HCT116 (cell line): ENCODE results near the gene NOL11.

Experiments used
- CEBPB ChIP-seq: IDR thresholded peaks from 2 replicates; pipeline ENCODE4 v1.6.1; 2012; ENCODE audit warnings: low read depth
- EZH2 ChIP-seq: fragments of 200-600 bp; sonication (generic); IDR thresholded peaks from 2 replicates; pipeline ENCODE4 v1.6.1; 2017; ENCODE audit warnings: antibody characterized with exemption, mixed run types
- EZH2phosphoT487 ChIP-seq: fragments of 200-600 bp; IDR thresholded peaks from 2 replicates; pipeline ENCODE4 v1.6.1; 2018; ENCODE audit warnings: antibody characterized with exemption, borderline replicate concordance
- JUND ChIP-seq: IDR thresholded peaks from 2 replicates; pipeline ENCODE4 v1.6.1; 2012
- MAX ChIP-seq: IDR thresholded peaks from 2 replicates; pipeline ENCODE4 v1.6.1; 2012
- POLR2A ChIP-seq: IDR thresholded peaks from 2 replicates; pipeline ENCODE4 v1.7.0; 2011; ENCODE audit warnings: borderline replicate concordance; ENCODE audit not compliant: insufficient read depth, insufficient read length; ENCODE audit errors: extremely low read depth
- POLR2AphosphoS5 ChIP-seq: IDR thresholded peaks from 2 replicates; pipeline ENCODE4 v1.6.1; 2011; ENCODE audit warnings: mild to moderate bottlenecking, low read depth, low read length, moderate library complexity
- RAD21 ChIP-seq: IDR thresholded peaks from 2 replicates; pipeline ENCODE4 v1.6.1; 2012; ENCODE audit warnings: low read depth, mild to moderate bottlenecking
- REST ChIP-seq: IDR thresholded peaks from 2 replicates; pipeline ENCODE4 v1.6.1; 2012; ENCODE audit warnings: low read depth
- SIN3A ChIP-seq: IDR thresholded peaks from 2 replicates; pipeline ENCODE4 v1.6.1; 2012; ENCODE audit warnings: low read depth
- SP1 ChIP-seq: IDR thresholded peaks from 2 replicates; pipeline ENCODE4 v1.6.1; 2012; ENCODE audit warnings: low read depth
- SRF ChIP-seq: IDR thresholded peaks from 2 replicates; pipeline ENCODE4 v1.6.1; 2012; ENCODE audit warnings: low read depth
- ZNF274 ChIP-seq: fragments of 200-500 bp; sonication (Bioruptor generic); IDR thresholded peaks from 2 replicates; pipeline ENCODE4 v1.6.1; 2014; ENCODE audit warnings: mild to moderate bottlenecking, low read depth, low read length, inconsistent platforms
- TF ChIP-seq, protein P1 (sequence below), 3 experiments: fragments of 200-600 bp in 1 of 3; sonication (generic) in 1 of 3; IDR thresholded peaks in 2 of 3; conservative IDR thresholded peaks in 1 of 3; 2 replicates each; pipeline ENCODE4 v1.5.1; 2012 to 2017; ENCODE audit warnings: low read depth in 2 of 3, low read length in 2 of 3, antibody characterized with exemption in 1 of 3, borderline replicate concordance in 1 of 3, control low read depth in 1 of 3, mild to moderate bottlenecking in 1 of 3, mixed read lengths in 1 of 3, mixed run types in 1 of 3, moderate library complexity in 1 of 3; ENCODE audit not compliant: insufficient read depth in 1 of 3

DNA sequence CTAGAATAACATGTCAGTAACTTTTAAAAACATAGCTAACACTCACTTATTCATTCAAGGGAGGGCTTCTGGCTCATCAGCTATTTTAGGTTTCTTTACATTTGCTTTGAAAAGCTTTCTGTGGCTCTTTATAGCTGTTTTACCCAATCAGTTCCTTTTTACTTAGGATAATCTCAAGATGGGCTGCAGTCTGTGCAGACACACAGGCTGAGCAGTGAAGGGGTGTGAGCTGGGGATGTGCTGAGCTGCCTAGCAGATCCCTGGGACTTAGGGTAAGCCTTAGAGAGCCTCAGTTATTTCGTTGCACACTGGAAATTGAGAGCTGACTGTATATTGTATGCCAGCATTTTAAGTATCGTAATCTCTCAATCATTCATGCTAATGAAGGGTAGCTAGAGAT lies 30.2 kb upstream of the NOL11 start:
- TF ChIP-seq EZH2phosphoT487 (no peak), CEBPB (no peak), POLR2A (no peak), JUND (no peak), REST (no peak), MAX (no peak), SRF (no peak), POLR2AphosphoS5 (no peak), EZH2 (no peak), RAD21 (no peak), SP1 (no peak), SIN3A (no peak), ZNF274 (no peak)
- TF ChIP-seq, protein P1, sequence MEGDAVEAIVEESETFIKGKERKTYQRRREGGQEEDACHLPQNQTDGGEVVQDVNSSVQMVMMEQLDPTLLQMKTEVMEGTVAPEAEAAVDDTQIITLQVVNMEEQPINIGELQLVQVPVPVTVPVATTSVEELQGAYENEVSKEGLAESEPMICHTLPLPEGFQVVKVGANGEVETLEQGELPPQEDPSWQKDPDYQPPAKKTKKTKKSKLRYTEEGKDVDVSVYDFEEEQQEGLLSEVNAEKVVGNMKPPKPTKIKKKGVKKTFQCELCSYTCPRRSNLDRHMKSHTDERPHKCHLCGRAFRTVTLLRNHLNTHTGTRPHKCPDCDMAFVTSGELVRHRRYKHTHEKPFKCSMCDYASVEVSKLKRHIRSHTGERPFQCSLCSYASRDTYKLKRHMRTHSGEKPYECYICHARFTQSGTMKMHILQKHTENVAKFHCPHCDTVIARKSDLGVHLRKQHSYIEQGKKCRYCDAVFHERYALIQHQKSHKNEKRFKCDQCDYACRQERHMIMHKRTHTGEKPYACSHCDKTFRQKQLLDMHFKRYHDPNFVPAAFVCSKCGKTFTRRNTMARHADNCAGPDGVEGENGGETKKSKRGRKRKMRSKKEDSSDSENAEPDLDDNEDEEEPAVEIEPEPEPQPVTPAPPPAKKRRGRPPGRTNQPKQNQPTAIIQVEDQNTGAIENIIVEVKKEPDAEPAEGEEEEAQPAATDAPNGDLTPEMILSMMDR (IDR thresholded peaks at IDR 0.05 in 2 of 3, conservative IDR thresholded peaks at IDR 0.05 in 1 of 3; ENCODE audit: borderline replicate concordance in 1 of 3, insufficient read depth in 1 of 3, low read depth in 2 of 3, low read length in 2 of 3) = no peak
